Stomach (tissue), 4 donors: Measurements from ENCODE around the gene DUSP6.

Experiments
- CTCF ChIP-seq, 7 experiments: fragments of 450-650 bp in 4 of 7; fragments of 200-600 bp in 3 of 7; sonication (generic) in 3 of 7; IDR thresholded peaks; one replicate each; pipeline ENCODE4 v1.5.1; 2016 to 2019; ENCODE audit warnings: antibody characterized with exemption in 7 of 7, control low read depth in 2 of 7, mild to moderate bottlenecking in 1 of 7
- EP300 ChIP-seq: sonication (generic); formaldehyde crosslinking; IDR thresholded peaks from one replicate; pipeline ENCODE4 v1.6.1; 2017; ENCODE audit warnings: antibody characterized with exemption
- POLR2A ChIP-seq, 4 donors: fragments of 450-650 bp; IDR thresholded peaks; one replicate each; pipeline ENCODE4 v1.6.1; 2016; ENCODE audit warnings: antibody characterized with exemption in 4 of 4, control low read depth in 2 of 4, mild to moderate bottlenecking in 1 of 4, moderate library complexity in 1 of 4

GRCh38 chr12:89350260-89350629 is 2.1 kb downstream of the DUSP6 start:
- TF ChIP-seq EP300, result no peak
- no peak for TF ChIP-seq POLR2A (IDR thresholded peaks at IDR 0.05)
- no peak for TF ChIP-seq CTCF (IDR thresholded peaks at IDR 0.05)
